Fibroblast of skin of left quadriceps (primary cell): Measurements from ENCODE around the gene REPS2.

Experiments
- DNase-seq, 2 experiments: peaks; one replicate each; pipeline ENCODE4 v3.0.0-alpha.2; 2013; ENCODE audit warnings: low read depth in 2 of 2

REPS2 gene

GRCh38 chrX:17081968-17082367, 135.5 kb downstream of the REPS2 start:
- DNase-seq: no peak

- DNase-seq: no peak
Observed at GRCh38 chrX:17082831-17083230, 136.4 kb downstream of the REPS2 start.

- no peak for DNase-seq
Observed at GRCh38 chrX:17086317-17086716, 139.9 kb downstream of the REPS2 start.

- DNase-seq: no peak
Observed at GRCh38 chrX:17095161-17095560, 148.7 kb downstream of the REPS2 start.

GRCh38 chrX:17098516-17099247, 152.2 kb downstream of the REPS2 start:
- DNase-seq: no peak

GRCh38 chrX:17104433-17104832, 158.0 kb downstream of the REPS2 start:
- DNase-seq: no peak

GRCh38 chrX:17120816-17121215, 174.4 kb downstream of the REPS2 start:
- DNase-seq: no peak

GRCh38 chrX:17154001-17154400, 207.5 kb downstream of the REPS2 start:
- no peak for DNase-seq

- no peak for DNase-seq
Observed at GRCh38 chrX:17160975-17161374, 214.5 kb downstream of the REPS2 start.

- no peak for DNase-seq
Observed at GRCh38 chrX:17161991-17162390, 215.5 kb downstream of the REPS2 start.

- no peak for DNase-seq
Observed at GRCh38 chrX:17164079-17164478, 217.6 kb downstream of the REPS2 start.

- no peak for DNase-seq
Observed at GRCh38 chrX:17164941-17165340, 218.5 kb downstream of the REPS2 start.

GRCh38 chrX:17167915-17168314, 221.5 kb downstream of the REPS2 start:
- no peak for DNase-seq

GRCh38 chrX:17170973-17171372, 224.5 kb downstream of the REPS2 start:
- DNase-seq: no peak

- no peak for DNase-seq
Observed at GRCh38 chrX:17174671-17175070, 228.2 kb downstream of the REPS2 start.

GRCh38 chrX:17182317-17182716, 235.9 kb downstream of the REPS2 start:
- no peak for DNase-seq

- no peak for DNase-seq
Observed at GRCh38 chrX:17183566-17183965, 237.1 kb downstream of the REPS2 start.

- DNase-seq: no peak
Observed at GRCh38 chrX:17185431-17185830, 239.0 kb downstream of the REPS2 start.

GRCh38 chrX:17187136-17187756, 240.8 kb downstream of the REPS2 start:
- DNase-seq: no peak

GRCh38 chrX:17192106-17192505, 245.6 kb downstream of the REPS2 start:
- DNase-seq: no peak
